H1 (cell line): ENCODE results near the gene NACAD.

Experiments
- CREB1 ChIP-seq: IDR thresholded peaks from 2 replicates; pipeline ENCODE4 v1.6.1; 2012; ENCODE audit warnings: inconsistent platforms
- JUND ChIP-seq: IDR thresholded peaks from 2 replicates; pipeline ENCODE4 v1.6.1; 2011; ENCODE audit warnings: mild to moderate bottlenecking, improper control_type of control experiment, low read length
- POLR2A ChIP-seq, 2 experiments: IDR thresholded peaks; 1 replicate in 1 of 2; 2 replicates in 1 of 2; pipeline ENCODE4 v1.6.1; 2011; ENCODE audit warnings: low read depth in 2 of 2, low read length in 2 of 2, mild to moderate bottlenecking in 2 of 2; ENCODE audit errors: control extremely low read depth in 1 of 2
- TAF1 ChIP-seq: IDR thresholded peaks from 2 replicates; pipeline ENCODE4 v1.6.1; 2011; ENCODE audit warnings: mild to moderate bottlenecking, low read depth, low read length
- TF ChIP-seq, protein P1 (sequence below): IDR thresholded peaks from 2 replicates; pipeline ENCODE4 v1.6.1; 2012; ENCODE audit warnings: inconsistent platforms

DNA sequence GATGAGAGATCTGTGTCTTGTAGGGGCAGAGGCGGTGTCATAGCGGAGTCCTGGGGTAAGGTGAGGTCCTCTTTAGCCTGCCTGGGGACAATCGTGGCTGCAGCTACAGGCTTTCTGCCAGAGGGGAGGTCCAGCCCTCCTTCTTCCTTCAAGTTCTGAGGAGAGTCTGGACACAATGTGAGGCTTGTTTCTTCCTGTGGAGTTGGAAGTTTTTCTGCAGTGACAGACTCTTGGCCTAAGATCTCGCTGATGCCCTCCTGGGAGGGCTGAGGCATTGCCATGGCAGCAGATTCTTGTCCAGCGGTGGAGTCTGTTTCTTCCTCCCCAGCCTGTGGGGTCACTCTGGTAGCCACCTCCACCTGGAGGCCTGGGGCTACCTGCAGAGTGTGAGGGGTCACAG lies 4.4 kb downstream of the NACAD start:
- no peak for TF ChIP-seq TAF1
- TF ChIP-seq JUND: no peak
- TF ChIP-seq, protein P1, sequence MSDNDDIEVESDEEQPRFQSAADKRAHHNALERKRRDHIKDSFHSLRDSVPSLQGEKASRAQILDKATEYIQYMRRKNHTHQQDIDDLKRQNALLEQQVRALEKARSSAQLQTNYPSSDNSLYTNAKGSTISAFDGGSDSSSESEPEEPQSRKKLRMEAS: no peak
- TF ChIP-seq CREB1: no peak
- no peak for TF ChIP-seq POLR2A (IDR thresholded peaks at IDR 0.05; ENCODE audit: control extremely low read depth in 1 of 2, low read depth in 2 of 2, low read length in 2 of 2)
